Dermis microvascular lymphatic vessel endothelial cell (primary cell): ENCODE data around the gene PRPH2. TPM values are rescaled to one million over a fixed set of nuclear protein-coding genes. Genes with fewer than 3 reads are reported as not detected.

Source experiments
- DNase-seq, 2 donors: peaks; one replicate each; pipeline versions ENCODE4 v3.0.0 to v3.0.0-alpha.2; 2010; ENCODE audit warnings: low read depth in 2 of 2
- total RNA-seq: library from RNA; depleted of rRNA; stranded (reverse); fragments of >200 nt; gene quantifications from 2 replicates; pipeline ENCODE4 v1.2.1, GENCODE V29; 2014

PRPH2 gene
- total RNA-seq: 0.13 and 0.38 TPM in 2 replicates

GRCh38 chr6:42722497-42722896 lies at the start of gene PRPH2:
Gene PRPH2 (minus strand): TSS chr6:42722597. CDS start chr6:42722334, 263 bp downstream.
- no peak for DNase-seq

GRCh38 chr6:42771741-42772100 lies 49.3 kb upstream of the PRPH2 start:
- no peak for DNase-seq

GRCh38 chr6:42769836-42770235 lies 47.4 kb upstream of the PRPH2 start:
- DNase-seq: no peak

- no peak for DNase-seq
Measured at GRCh38 chr6:42769051-42769450, 46.7 kb upstream of the PRPH2 start.

GRCh38 chr6:42766163-42766670 lies 43.8 kb upstream of the PRPH2 start:
- DNase-seq: peak in 1 of 2 donors; percentile 48

- peak in 1 of 2 donors; percentile 17 for DNase-seq
Measured at GRCh38 chr6:42764911-42765648, 42.7 kb upstream of the PRPH2 start.

GRCh38 chr6:42762950-42763349 lies 40.6 kb upstream of the PRPH2 start:
- DNase-seq: no peak

- DNase-seq: no peak
Measured at GRCh38 chr6:42762426-42762859, 40.0 kb upstream of the PRPH2 start.

GRCh38 chr6:42761287-42762067 lies 39.1 kb upstream of the PRPH2 start:
- no peak for DNase-seq

- DNase-seq: no peak
Measured at GRCh38 chr6:42758756-42759430, 36.5 kb upstream of the PRPH2 start.

GRCh38 chr6:42756722-42757121 lies 34.3 kb upstream of the PRPH2 start:
- DNase-seq: no peak

GRCh38 chr6:42754759-42755158 lies 32.4 kb upstream of the PRPH2 start:
- DNase-seq: no peak

GRCh38 chr6:42751055-42751454 lies 28.7 kb upstream of the PRPH2 start:
- DNase-seq: no peak

GRCh38 chr6:42748203-42748898 lies 26.0 kb upstream of the PRPH2 start:
- DNase-seq: no peak

GRCh38 chr6:42746463-42747391 lies 24.3 kb upstream of the PRPH2 start:
- DNase-seq: peak; percentile 55 to 93

- peak; percentile 95 to 99 for DNase-seq
Measured at GRCh38 chr6:42745640-42746462, 23.5 kb upstream of the PRPH2 start, which contains the start of gene TBCC. Gene TBCC (minus strand): TSS chr6:42746103. CDS start chr6:42746073, 30 bp downstream.

- peak in 1 of 2 donors; percentile 35 for DNase-seq
Measured at GRCh38 chr6:42745083-42745639, 22.8 kb upstream of the PRPH2 start.

- no peak for DNase-seq
Measured at GRCh38 chr6:42744351-42744893, 22.0 kb upstream of the PRPH2 start.
